Activated CD8-positive, alpha-beta T cell treated with anti-CD3 and anti-CD28 coated beads, Interleukin-2, amount 10 ng/mL, durations not matched to agents 7 days and 5 days (primary cell): Measurements from ENCODE around the gene HLF. TPM values are rescaled to one million over a fixed set of nuclear protein-coding genes. Genes with fewer than 3 reads are reported as not detected.
"Not testable (repeated sequence)": the region's sequence is repeated elsewhere in the genome, so short reads cannot be mapped to it uniquely, and the experiment has no call there.

Source experiments
- ATAC-seq: fragments of 150-1000 bp; cut with Tn5 transposase; one replicate; pipeline ENCODE4 v1.10.0; 2021; ENCODE audit warnings: moderate library complexity
- CTCF ChIA-PET: fragments of 350-600 bp; sonication (Branson Sonifier 250); formaldehyde crosslinking; loops from one replicate; lab custom pipeline; 2021; ENCODE audit warnings: antibody characterized with exemption; lab: Charles Lee
- POLR2A ChIA-PET: fragments of 350-600 bp; sonication (Branson Sonifier 250); formaldehyde crosslinking; loops from one replicate; lab custom pipeline; 2021; ENCODE audit warnings: antibody characterized with exemption; lab: Charles Lee
- DNase-seq: peaks from one replicate; pipeline ENCODE4 v3.0.0-alpha.2; 2020
- H3K27ac Mint-ChIP-seq: one replicate; pipeline ENCODE4 v1.8.0; 2021; ENCODE audit warnings: mild to moderate bottlenecking, mixed read lengths
- H3K27me3 Mint-ChIP-seq: one replicate; pipeline ENCODE4 v1.8.0; 2021; ENCODE audit warnings: low read depth, mixed read lengths
- H3K36me3 Mint-ChIP-seq: one replicate; pipeline ENCODE4 v1.8.0; 2021; ENCODE audit warnings: low read depth, mixed read lengths
- H3K4me1 Mint-ChIP-seq: one replicate; pipeline ENCODE4 v1.8.0; 2021; ENCODE audit warnings: low read depth, mixed read lengths
- H3K4me3 Mint-ChIP-seq: one replicate; pipeline ENCODE4 v1.8.0; 2021; ENCODE audit warnings: mild to moderate bottlenecking, mixed read lengths
- H3K9me3 Mint-ChIP-seq: one replicate; pipeline ENCODE4 v1.8.0; 2022; ENCODE audit warnings: mixed read lengths; ENCODE audit not compliant: insufficient read depth
- total RNA-seq, 2 experiments: library from RNA; stranded (reverse); gene quantifications; one replicate each; pipeline ENCODE4 v1.2.3, GENCODE V29; 2021

HLF gene
- total RNA-seq, 2 experiments from 2014 or later, result 0.13 to 0.21 TPM

- peaks cover 11% of the 10 kb centered on the region for H3K4me1 Mint-ChIP-seq
- CTCF ChIA-PET, result interaction anchor here (1.2 kb wide), 1 partner anchor 15 kb away, joined by 3 read pairs; no protein-coding TSS in a partner anchor
- peaks cover 2% of the 10 kb centered on the region for H3K27me3 Mint-ChIP-seq
- ATAC-seq (no peak), DNase-seq (no peak)
- no peaks in the 10 kb centered on the region for H3K36me3 Mint-ChIP-seq
- H3K27ac Mint-ChIP-seq, result no peak overlapping the region
- H3K4me3 Mint-ChIP-seq, result no peak overlapping the region
- POLR2A ChIA-PET, result no interaction called here
- peaks cover 7% of the 10 kb centered on the region for H3K9me3 Mint-ChIP-seq
Observed at GRCh38 chr17:55327225-55328088, 62.7 kb downstream of the HLF start.

- ATAC-seq, H3K36me3 Mint-ChIP-seq, H3K27ac Mint-ChIP-seq, DNase-seq, POLR2A ChIA-PET, H3K9me3 Mint-ChIP-seq, H3K27me3 Mint-ChIP-seq, CTCF ChIA-PET, H3K4me3 Mint-ChIP-seq: not testable (repeated sequence)
- H3K4me1 Mint-ChIP-seq, result peaks cover 21% of the 10 kb centered on the region
Observed at GRCh38 chr17:55328514-55328913, 63.8 kb downstream of the HLF start.

- DNase-seq (no peak), ATAC-seq (no peak)
- peaks cover 4% of the 10 kb centered on the region for H3K27me3 Mint-ChIP-seq
- no peaks in the 10 kb centered on the region for H3K36me3 Mint-ChIP-seq
- CTCF ChIA-PET, result interaction anchor here (1.8 kb wide), 1 partner anchor 26 kb away, joined by 9 read pairs; no protein-coding TSS in a partner anchor
- H3K27ac Mint-ChIP-seq, result no peak overlapping the region
- H3K4me3 Mint-ChIP-seq, result no peak overlapping the region
- peaks cover 7% of the 10 kb centered on the region for H3K9me3 Mint-ChIP-seq
- POLR2A ChIA-PET, result interaction anchor here (0.7 kb wide), 1 partner anchor 72 kb away, joined by 4 read pairs; no protein-coding TSS in a partner anchor
- H3K4me1 Mint-ChIP-seq, result peaks cover 17% of the 10 kb centered on the region
Observed at GRCh38 chr17:55330344-55330933, 65.7 kb downstream of the HLF start.

- Mint-ChIP-seq H3K9me3 (peaks cover 7% of the 10 kb centered on the region), H3K36me3 (no peaks in the 10 kb centered on the region), H3K4me1 (peaks cover 17% of the 10 kb centered on the region), H3K27ac (no peak overlapping the region), H3K27me3 (peaks cover 7% of the 10 kb centered on the region), H3K4me3 (no peak overlapping the region)
- ATAC-seq (no peak), DNase-seq (peak; percentile 19)
- ChIA-PET CTCF (no interaction called here), POLR2A (no interaction called here)
Observed at GRCh38 chr17:55332296-55333041, 67.7 kb downstream of the HLF start.

- Mint-ChIP-seq H3K27me3 (peaks cover 15% of the 10 kb centered on the region), H3K36me3 (peaks cover 8% of the 10 kb centered on the region), H3K27ac (no peak overlapping the region), H3K4me3 (no peak overlapping the region), H3K9me3 (peaks cover 15% of the 10 kb centered on the region), H3K4me1 (peaks cover 17% of the 10 kb centered on the region)
- ChIA-PET CTCF (interaction anchor here (1.3 kb wide), 1 partner anchor 10 kb away, joined by 3 read pairs; no protein-coding TSS in a partner anchor), POLR2A (no interaction called here)
- ATAC-seq, result no peak
- peak; percentile 7 for DNase-seq
Observed at GRCh38 chr17:55334285-55334684, 69.5 kb downstream of the HLF start.

- H3K4me1 Mint-ChIP-seq, result peaks cover 22% of the 10 kb centered on the region
- ChIA-PET CTCF (interaction anchor here (1.1 to 1.3 kb wide), 2 partner anchors 9 to 13 kb away, joined by 3 to 4 read pairs; no protein-coding TSS in a partner anchor), POLR2A (no interaction called here)
- peaks cover 14% of the 10 kb centered on the region for H3K9me3 Mint-ChIP-seq
- H3K4me3 Mint-ChIP-seq, result no peak overlapping the region
- peaks cover 13% of the 10 kb centered on the region for H3K36me3 Mint-ChIP-seq
- DNase-seq, result peak; percentile 12
- ATAC-seq, result no peak
- peak overlapping the region; percentile 17 for H3K27ac Mint-ChIP-seq
- peaks cover 21% of the 10 kb centered on the region for H3K27me3 Mint-ChIP-seq
Observed at GRCh38 chr17:55334881-55335540, 70.3 kb downstream of the HLF start.

- H3K36me3 Mint-ChIP-seq, result peaks cover 13% of the 10 kb centered on the region
- no peak overlapping the region for H3K4me3 Mint-ChIP-seq
- no peak for ATAC-seq
- CTCF ChIA-PET, result interaction anchor here (1.1 kb wide), 1 partner anchor 12 kb away, joined by 4 read pairs; no protein-coding TSS in a partner anchor
- POLR2A ChIA-PET, result no interaction called here
- H3K4me1 Mint-ChIP-seq, result peaks cover 28% of the 10 kb centered on the region
- no peak overlapping the region for H3K27ac Mint-ChIP-seq
- no peak for DNase-seq
- H3K27me3 Mint-ChIP-seq, result peaks cover 21% of the 10 kb centered on the region
- H3K9me3 Mint-ChIP-seq, result peaks cover 12% of the 10 kb centered on the region
Observed at GRCh38 chr17:55335625-55336024, 70.9 kb downstream of the HLF start.

GRCh38 chr17:55336426-55336825, 71.7 kb downstream of the HLF start:
- POLR2A ChIA-PET, result no interaction called here
- Mint-ChIP-seq H3K27me3 (peaks cover 21% of the 10 kb centered on the region), H3K27ac (no peak overlapping the region), H3K4me3 (no peak overlapping the region), H3K36me3 (peaks cover 13% of the 10 kb centered on the region), H3K9me3 (peaks cover 12% of the 10 kb centered on the region), H3K4me1 (peaks cover 33% of the 10 kb centered on the region)
- CTCF ChIA-PET, result no interaction called here
- no peak for DNase-seq
- ATAC-seq, result no peak

- Mint-ChIP-seq H3K36me3 (peaks cover 13% of the 10 kb centered on the region), H3K4me3 (no peak overlapping the region), H3K27me3 (peaks cover 18% of the 10 kb centered on the region), H3K9me3 (peaks cover 12% of the 10 kb centered on the region), H3K27ac (no peak overlapping the region), H3K4me1 (peaks cover 50% of the 10 kb centered on the region)
- ChIA-PET CTCF (no interaction called here), POLR2A (no interaction called here)
- no peak for DNase-seq
- no peak for ATAC-seq
Observed at GRCh38 chr17:55340176-55340575, 75.4 kb downstream of the HLF start.

- POLR2A ChIA-PET, result no interaction called here
- H3K27me3 Mint-ChIP-seq, result peaks cover 17% of the 10 kb centered on the region
- H3K4me1 Mint-ChIP-seq, result peaks cover 55% of the 10 kb centered on the region
Observed at GRCh38 chr17:55340686-55341085, 75.9 kb downstream of the HLF start.

GRCh38 chr17:55341432-55341831, 76.7 kb downstream of the HLF start:
- H3K4me1 Mint-ChIP-seq, result peaks cover 57% of the 10 kb centered on the region
- no peak overlapping the region for H3K27ac Mint-ChIP-seq
- ChIA-PET POLR2A (no interaction called here), CTCF (interaction anchor here (0.8 kb wide), 1 partner anchor 173 kb away, joined by 3 read pairs; no protein-coding TSS in a partner anchor)
- H3K36me3 Mint-ChIP-seq, result peaks cover 20% of the 10 kb centered on the region
- peaks cover 12% of the 10 kb centered on the region for H3K9me3 Mint-ChIP-seq
- H3K27me3 Mint-ChIP-seq, result peaks cover 16% of the 10 kb centered on the region
- H3K4me3 Mint-ChIP-seq, result no peak overlapping the region
- ATAC-seq (no peak), DNase-seq (no peak)

More at GRCh38 chr17:55340686-55341085, 75.9 kb downstream of the HLF start:
- no peak overlapping the region for H3K27ac Mint-ChIP-seq
- peaks cover 16% of the 10 kb centered on the region for H3K36me3 Mint-ChIP-seq
- H3K9me3 Mint-ChIP-seq, result peaks cover 12% of the 10 kb centered on the region
- H3K4me3 Mint-ChIP-seq, result no peak overlapping the region
- DNase-seq, result no peak
- ATAC-seq, result no peak
- CTCF ChIA-PET, result interaction anchor here (0.8 kb wide), 1 partner anchor 174 kb away, joined by 3 read pairs; no protein-coding TSS in a partner anchor
